H1 (cell line): ENCODE data around the gene ABHD1. TPM values are rescaled to one million over a fixed set of nuclear protein-coding genes. Genes with fewer than 3 reads are reported as not detected.
A peak's percentile ranks its signal among the peaks of the same experiment; 100 is the strongest.

Source experiments
- BRCA1 ChIP-seq: IDR thresholded peaks from 2 replicates; pipeline ENCODE4 v1.6.1; 2012; ENCODE audit warnings: low read depth, low read length, improper control_type of control experiment
- CEBPB ChIP-seq: IDR thresholded peaks from 2 replicates; pipeline ENCODE4 v1.6.1; 2012; ENCODE audit warnings: low read depth, low read length
- CHD1 ChIP-seq: IDR thresholded peaks from 2 replicates; pipeline ENCODE4 v1.6.1; 2012; ENCODE audit warnings: low read depth, low read length, improper control_type of control experiment
- EGR1 ChIP-seq: IDR thresholded peaks from 2 replicates; pipeline ENCODE4 v1.6.1; 2011; ENCODE audit warnings: low read depth, low read length, borderline replicate concordance
- EP300 ChIP-seq, 2 experiments: IDR thresholded peaks; 1 replicate in 1 of 2; 2 replicates in 1 of 2; pipeline ENCODE4 v1.6.1; 2011 to 2012; ENCODE audit warnings: low read depth in 2 of 2, low read length in 2 of 2, mild to moderate bottlenecking in 2 of 2, borderline replicate concordance in 1 of 2, inconsistent platforms in 1 of 2, moderate library complexity in 1 of 2
- GABPA ChIP-seq: IDR thresholded peaks from 2 replicates; pipeline ENCODE4 v1.6.1; 2011; ENCODE audit warnings: mild to moderate bottlenecking, low read length, moderate library complexity, borderline replicate concordance; ENCODE audit not compliant: insufficient read depth
- HDAC6 ChIP-seq: IDR thresholded peaks from one replicate; pipeline ENCODE4 v1.7.1; 2012; ENCODE audit warnings: low read depth, mild to moderate bottlenecking, inconsistent platforms, low read length, moderate library complexity
- JUND ChIP-seq: IDR thresholded peaks from 2 replicates; pipeline ENCODE4 v1.6.1; 2011; ENCODE audit warnings: mild to moderate bottlenecking, improper control_type of control experiment, low read length
- KDM4A ChIP-seq: IDR thresholded peaks from one replicate; pipeline ENCODE4 v1.7.1; 2012; ENCODE audit warnings: low read depth, mild to moderate bottlenecking, moderate library complexity, low read length, inconsistent platforms; ENCODE audit not compliant: severe bottlenecking
- POU5F1 ChIP-seq: IDR thresholded peaks from 2 replicates; pipeline ENCODE4 v1.6.1; 2011; ENCODE audit warnings: low read depth, mild to moderate bottlenecking, low read length, moderate library complexity
- RXRA ChIP-seq: IDR thresholded peaks from 2 replicates; pipeline ENCODE4 v1.6.1; 2011; ENCODE audit warnings: low read depth, mild to moderate bottlenecking, low read length, moderate library complexity; ENCODE audit not compliant: insufficient read depth
- SIRT6 ChIP-seq: IDR thresholded peaks from one replicate; pipeline ENCODE4 v1.7.1; 2012; ENCODE audit warnings: low read length, inconsistent platforms
- SIX5 ChIP-seq: IDR thresholded peaks from 2 replicates; pipeline ENCODE4 v1.6.1; 2011; ENCODE audit warnings: mild to moderate bottlenecking, low read depth, low read length
- SP1 ChIP-seq: IDR thresholded peaks from 2 replicates; pipeline ENCODE4 v1.6.1; 2011; ENCODE audit warnings: low read depth, low read length
- SUZ12 ChIP-seq: fragments of 200-600 bp; sonication (generic); IDR thresholded peaks from 2 replicates; pipeline ENCODE4 v1.6.1; 2012; ENCODE audit warnings: mild to moderate bottlenecking, inconsistent platforms, low read length, moderate library complexity, mixed read lengths
- TAF1 ChIP-seq: IDR thresholded peaks from 2 replicates; pipeline ENCODE4 v1.6.1; 2011; ENCODE audit warnings: mild to moderate bottlenecking, low read depth, low read length
- TAF7 ChIP-seq: optimal IDR thresholded peaks from 2 replicates; pipeline ENCODE3; 2011; ENCODE audit warnings: low read depth, mild to moderate bottlenecking, inconsistent platforms, low read length, moderate library complexity, borderline replicate concordance
- TBP ChIP-seq: IDR thresholded peaks from 2 replicates; pipeline ENCODE4 v1.6.1; 2011; ENCODE audit warnings: low read depth, low read length, improper control_type of control experiment
- ZNF274 ChIP-seq: IDR thresholded peaks from 2 replicates; pipeline ENCODE4 v1.7.0; 2012; ENCODE audit warnings: low read length, borderline replicate concordance; ENCODE audit errors: extremely low read depth
- polyA plus RNA-seq, 7 experiments: library from polyadenylated mRNA; depleted of rRNA in 3 of 7; stranded (reverse) in 5 of 7; unstranded in 2 of 7; fragments of >200 nt in 5 of 7; fragments of 200-250 nt in 2 of 7; gene quantifications; 1 replicate in 5 of 7; 2 replicates in 1 of 7; 4 replicates in 1 of 7; pipeline versions ENCODE4 v1.2.1 to v1.2.3, GENCODE V29; 2011 to 2013; ENCODE audit warnings: missing spikeins in 2 of 7, mixed read lengths in 2 of 7
- total RNA-seq: library from RNA; stranded (reverse); fragmentation: NEBNext Ultra II Directional; extraction: Animal tissue kit (Norgen Biotek cat#: 25700); gene quantifications from 2 replicates; pipeline ENCODE4 v1.2.1, GENCODE V29; 2021
- TF ChIP-seq, protein P1 (sequence below), 3 experiments: IDR thresholded peaks; 1 replicate in 2 of 3; 2 replicates in 1 of 3; pipeline versions ENCODE4 v1.5.1 to v1.6.1; 2011; ENCODE audit warnings: low read length in 3 of 3, mild to moderate bottlenecking in 3 of 3, inconsistent platforms in 2 of 3, low read depth in 1 of 3, moderate library complexity in 1 of 3; ENCODE audit not compliant: insufficient read depth in 1 of 3; ENCODE audit errors: control extremely low read depth in 1 of 3
- TF ChIP-seq, protein P2 (sequence below): IDR thresholded peaks from 2 replicates; pipeline ENCODE4 v1.6.1; 2012; ENCODE audit warnings: inconsistent platforms
- TF ChIP-seq, protein P3 (sequence below): IDR thresholded peaks from 2 replicates; pipeline ENCODE4 v1.6.1; 2012; ENCODE audit warnings: inconsistent platforms

ABHD1 gene
- total and polyA plus RNA-seq, 2 of the 8 experiments (the other 6 are each of a cell fraction or from before 2014, with no cell fraction given), result 0.20 to 1.1 TPM

DNA sequence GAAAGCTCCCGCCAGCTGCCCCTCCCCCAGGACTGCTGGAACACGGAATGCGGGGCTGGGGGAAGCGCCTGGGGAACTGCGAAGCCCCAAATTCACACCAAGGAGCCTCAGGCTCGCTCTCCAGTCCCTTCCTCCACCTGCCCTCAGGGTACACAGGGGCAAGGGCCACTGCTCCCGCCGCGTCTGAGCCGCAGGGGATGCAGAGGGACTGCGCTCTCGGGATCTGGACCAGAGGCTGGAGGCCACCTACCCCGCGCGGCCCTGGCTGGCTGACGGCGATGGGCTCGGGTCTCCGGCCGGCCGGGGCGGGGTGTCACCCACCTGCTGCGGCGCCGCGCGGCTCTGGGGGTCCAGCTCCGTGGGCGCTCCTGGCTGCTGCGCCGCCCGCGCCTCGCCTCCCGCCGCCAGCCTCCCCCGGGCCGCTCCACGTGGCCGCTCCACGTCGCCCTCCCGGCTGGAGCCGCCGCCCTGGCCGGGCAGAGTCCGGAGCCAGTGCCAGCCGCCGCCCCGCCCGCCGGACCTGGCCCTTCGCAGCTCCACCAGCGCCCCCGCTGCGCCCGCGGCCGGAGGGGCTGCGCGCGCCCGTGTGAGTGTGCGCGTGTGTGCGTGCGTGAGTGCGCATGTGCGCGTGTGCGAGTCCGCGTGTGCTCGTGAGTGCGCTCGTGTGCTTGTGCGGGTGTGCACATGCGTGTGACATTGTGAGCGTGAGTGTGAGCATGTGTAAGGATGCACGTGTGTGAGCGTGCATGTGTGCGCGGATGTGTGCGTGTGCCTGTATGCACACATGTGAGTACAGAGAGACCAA lies 4.9 kb upstream of the ABHD1 start, which contains the start of gene CGREF1 (continued):
- TF ChIP-seq TAF1 (0 out of 2 replicates have a peak, but pooled peaks have one; percentile 34), HDAC6 (no peak), SIRT6 (no peak), SIX5 (no peak), SP1 (no peak), KDM4A (peak; percentile 98), RXRA (no peak), SUZ12 (peak; percentile 69), CHD1 (no peak), EP300 (IDR thresholded peaks at IDR 0.05; ENCODE audit: borderline replicate concordance in 1 of 2, low read depth in 2 of 2, low read length in 2 of 2) (no peak), BRCA1 (no peak), TAF7 (no peak), TBP (no peak), GABPA (no peak), POU5F1 (no peak), CEBPB (no peak), JUND (no peak), ZNF274 (no peak), EGR1 (no peak)
- TF ChIP-seq, protein P1, sequence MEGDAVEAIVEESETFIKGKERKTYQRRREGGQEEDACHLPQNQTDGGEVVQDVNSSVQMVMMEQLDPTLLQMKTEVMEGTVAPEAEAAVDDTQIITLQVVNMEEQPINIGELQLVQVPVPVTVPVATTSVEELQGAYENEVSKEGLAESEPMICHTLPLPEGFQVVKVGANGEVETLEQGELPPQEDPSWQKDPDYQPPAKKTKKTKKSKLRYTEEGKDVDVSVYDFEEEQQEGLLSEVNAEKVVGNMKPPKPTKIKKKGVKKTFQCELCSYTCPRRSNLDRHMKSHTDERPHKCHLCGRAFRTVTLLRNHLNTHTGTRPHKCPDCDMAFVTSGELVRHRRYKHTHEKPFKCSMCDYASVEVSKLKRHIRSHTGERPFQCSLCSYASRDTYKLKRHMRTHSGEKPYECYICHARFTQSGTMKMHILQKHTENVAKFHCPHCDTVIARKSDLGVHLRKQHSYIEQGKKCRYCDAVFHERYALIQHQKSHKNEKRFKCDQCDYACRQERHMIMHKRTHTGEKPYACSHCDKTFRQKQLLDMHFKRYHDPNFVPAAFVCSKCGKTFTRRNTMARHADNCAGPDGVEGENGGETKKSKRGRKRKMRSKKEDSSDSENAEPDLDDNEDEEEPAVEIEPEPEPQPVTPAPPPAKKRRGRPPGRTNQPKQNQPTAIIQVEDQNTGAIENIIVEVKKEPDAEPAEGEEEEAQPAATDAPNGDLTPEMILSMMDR (IDR thresholded peaks at IDR 0.05; ENCODE audit: control extremely low read depth in 1 of 3, insufficient read depth in 1 of 3, low read depth in 1 of 3, low read length in 3 of 3), result no peak
- TF ChIP-seq, protein P2, sequence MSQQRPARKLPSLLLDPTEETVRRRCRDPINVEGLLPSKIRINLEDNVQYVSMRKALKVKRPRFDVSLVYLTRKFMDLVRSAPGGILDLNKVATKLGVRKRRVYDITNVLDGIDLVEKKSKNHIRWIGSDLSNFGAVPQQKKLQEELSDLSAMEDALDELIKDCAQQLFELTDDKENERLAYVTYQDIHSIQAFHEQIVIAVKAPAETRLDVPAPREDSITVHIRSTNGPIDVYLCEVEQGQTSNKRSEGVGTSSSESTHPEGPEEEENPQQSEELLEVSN, result peak; percentile 74
- TF ChIP-seq, protein P3, sequence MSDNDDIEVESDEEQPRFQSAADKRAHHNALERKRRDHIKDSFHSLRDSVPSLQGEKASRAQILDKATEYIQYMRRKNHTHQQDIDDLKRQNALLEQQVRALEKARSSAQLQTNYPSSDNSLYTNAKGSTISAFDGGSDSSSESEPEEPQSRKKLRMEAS, result peak; percentile 76
